Aorta (tissue), 5 donors: ENCODE results near the gene DEFB127. TPM values are rescaled to one million over a fixed set of nuclear protein-coding genes. Genes with fewer than 3 reads are reported as not detected.
"Not testable (repeated sequence)": the region's sequence is repeated elsewhere in the genome, so short reads cannot be mapped to it uniquely, and the experiment has no call there.

ENCODE experiments used
- ATAC-seq: fragments of 200-7000 bp; cut with Tn5 transposase; one replicate; pipeline ENCODE4 v1.9.1; 2022; ENCODE audit warnings: moderate library complexity; ENCODE audit not compliant: low FRiP score
- DNase-seq, 2 donors: peaks; one replicate each; pipeline ENCODE4 v3.0.0-alpha.2; 2020
- H3K27ac ChIP-seq, 2 donors: one replicate each; pipeline ENCODE4 v1.5.1; 2013; ENCODE audit warnings: low read length in 2 of 2, mild to moderate bottlenecking in 2 of 2, moderate library complexity in 2 of 2, control low read depth in 1 of 2, inconsistent platforms in 1 of 2, low read depth in 1 of 2
- H3K27me3 ChIP-seq, 2 donors: one replicate each; pipeline ENCODE4 v1.6.1; 2013; ENCODE audit warnings: control low read depth in 1 of 2, low read length in 1 of 2, mild to moderate bottlenecking in 1 of 2, moderate library complexity in 1 of 2; ENCODE audit not compliant: insufficient read depth in 2 of 2, control insufficient read depth in 1 of 2
- H3K36me3 ChIP-seq, 2 donors: one replicate each; pipeline ENCODE4 v1.6.1; 2013; ENCODE audit warnings: control low read depth in 1 of 2, low read length in 1 of 2, mild to moderate bottlenecking in 1 of 2; ENCODE audit not compliant: insufficient read depth in 2 of 2, control insufficient read depth in 1 of 2
- H3K4me1 ChIP-seq, 2 donors: one replicate each; pipeline ENCODE4 v1.6.1; 2013; ENCODE audit warnings: low read length in 2 of 2, control low read depth in 1 of 2, mild to moderate bottlenecking in 1 of 2, moderate library complexity in 1 of 2; ENCODE audit not compliant: insufficient read depth in 2 of 2, control insufficient read depth in 1 of 2
- H3K4me3 ChIP-seq, 2 donors: one replicate each; pipeline ENCODE4 v1.5.1; 2013; ENCODE audit warnings: low read length in 2 of 2, control low read depth in 1 of 2, mild to moderate bottlenecking in 1 of 2
- H3K9me3 ChIP-seq: one replicate; pipeline ENCODE4 v1.6.1; 2013; ENCODE audit warnings: mild to moderate bottlenecking, low read length; ENCODE audit not compliant: control insufficient read depth
- WGBS, 2 donors: extraction: QIAGEN DNeasy Blood & Tissue Kit; methylation state at CpG; one replicate each; pipeline ENCODE4 v1.1.7; 2013; 5-methylcytosine and 5-hydroxymethylcytosine counted together
- intact Hi-C, 2 donors: fragments of 100-400 bp; cut with DNase I; formaldehyde crosslinking; loops; one replicate each; pipeline versions ENCODE4 v1.14.2 to v1.15.0; 2022
- long read RNA-seq, 2 donors: library from polyadenylated mRNA; unstranded; transcript quantifications; one replicate each; pipeline ENCODE4 v2.0.0, GENCODE V29; 2020 to 2021
- polyA plus RNA-seq, 2 donors: library from polyadenylated mRNA; stranded (reverse); fragments of 200-250 nt; gene quantifications; one replicate each; pipeline ENCODE4 v1.2.3, GENCODE V29; 2013
- total RNA-seq, 2 donors: library from RNA; stranded (reverse); fragmentation: NEBNext Ultra II Directional; extraction: Animal tissue kit (Norgen Biotek cat#: 25700); gene quantifications; one replicate each; pipeline ENCODE4 v1.2.1, GENCODE V29; 2021
- donor health status: healthy with polysubstance abuse.
- donor health status: Bipolar disorder and iron deficiency.
- donor health status: DM: no; HTN: no; CAD: no.
- donor health status: DM: no; HTN: no; CAD: no.
- donor health status: DM: yes; HTN: yes; CAD: no.

Gene DEFB127
- not detected for total RNA-seq
- not detected for polyA plus RNA-seq
- long read RNA-seq, donor 1 = 0 reads
- long read RNA-seq, donor 2 = 0 reads

- WGBS, 2 donors = 88 to 93% methylated on average over 5 of the region's 5 CpGs
These were observed at the start of gene DEFB127 for GRCh38 chr20:157154-157553. DEFB127 (plus strand) TSS chr20:157454; CDS start chr20:157545, 91 bp downstream.

GRCh38 chr20:112396-112795, 44.9 kb upstream of the DEFB127 start:
- peaks cover 2% of the 10 kb centered on the region for H3K9me3 ChIP-seq
- H3K4me3 ChIP-seq = no peak overlapping the region
- DNase-seq = no peak
- H3K27me3 ChIP-seq = no peaks in the 10 kb centered on the region
- intact Hi-C loops = no loop called here
- H3K27ac ChIP-seq = no peak overlapping the region
- H3K4me1 ChIP-seq = no peaks in the 10 kb centered on the region
- ATAC-seq = no peak
- no peaks in the 10 kb centered on the region for H3K36me3 ChIP-seq

More at GRCh38 chr20:157154-157553, at the start of gene DEFB127:
- ATAC-seq = no peak
- no peak within 1 kb of the TSS for H3K4me3 ChIP-seq
- peaks cover 0 to 2% of the 10 kb centered on the region in 2 donors for H3K27me3 ChIP-seq
- intact Hi-C loops = no loop called here
- no peaks in the 10 kb centered on the region for H3K4me1 ChIP-seq
- H3K27ac ChIP-seq = no peak within 1 kb of the TSS
- no peaks in the 10 kb centered on the region for H3K36me3 ChIP-seq
- H3K9me3 ChIP-seq = no peaks in the 10 kb centered on the region
- DNase-seq = no peak

GRCh38 chr20:117518-117917, 39.7 kb upstream of the DEFB127 start:
- peaks cover 2% of the 10 kb centered on the region for H3K9me3 ChIP-seq
- ATAC-seq (no peak), DNase-seq (no peak)
- H3K4me1 ChIP-seq = no peaks in the 10 kb centered on the region
- H3K27me3 ChIP-seq = no peaks in the 10 kb centered on the region
- no peak overlapping the region for H3K27ac ChIP-seq
- intact Hi-C loops = no loop called here
- no peaks in the 10 kb centered on the region for H3K36me3 ChIP-seq
- no peak overlapping the region for H3K4me3 ChIP-seq

- H3K27me3 ChIP-seq, H3K36me3 ChIP-seq, H3K9me3 ChIP-seq, intact Hi-C loops, H3K4me1 ChIP-seq, ATAC-seq, DNase-seq, H3K27ac ChIP-seq, H3K4me3 ChIP-seq: not testable (repeated sequence)
- 84 to 87% methylated on average over 25 to 28 of the region's 28 CpGs for WGBS, 2 donors
These were observed 27.4 kb upstream of the DEFB127 start for GRCh38 chr20:129786-130323.

GRCh38 chr20:137668-138490, 19.4 kb upstream of the DEFB127 start:
- Histone ChIP-seq H3K27ac (no peak overlapping the region), H3K36me3 (no peaks in the 10 kb centered on the region), H3K9me3 (no peaks in the 10 kb centered on the region), H3K27me3 (no peaks in the 10 kb centered on the region), H3K4me1 (no peaks in the 10 kb centered on the region), H3K4me3 (no peak overlapping the region)
- WGBS, 2 donors = 79 to 82% methylated on average over 11 of the region's 11 CpGs
- intact Hi-C loops = no loop called here
- no peak for ATAC-seq
- DNase-seq = no peak

- Histone ChIP-seq H3K27me3 (no peaks in the 10 kb centered on the region), H3K4me1 (no peaks in the 10 kb centered on the region), H3K4me3 (no peak within 1 kb of the TSS), H3K27ac (no peak within 1 kb of the TSS), H3K9me3 (no peaks in the 10 kb centered on the region), H3K36me3 (no peaks in the 10 kb centered on the region)
- DNase-seq (no peak), ATAC-seq (no peak)
- 36 to 57% methylated on average over 1 of the region's 1 CpG for WGBS, 2 donors
- intact Hi-C loops = no loop called here
These were observed 15.0 kb upstream of the DEFB127 start, which contains the start of gene DEFB126 for GRCh38 chr20:142290-142689. DEFB126 (plus strand) TSS chr20:142590; CDS start chr20:142629, 39 bp downstream.

- WGBS, 2 donors = 45 to 53% methylated on average over 2 of the region's 2 CpGs
- H3K27ac ChIP-seq = no peak overlapping the region
These were observed 11.4 kb upstream of the DEFB127 start for GRCh38 chr20:145877-146276.

GRCh38 chr20:152131-152530, 5.1 kb upstream of the DEFB127 start:
- DNase-seq (no peak), ATAC-seq (no peak)
- Histone ChIP-seq H3K4me1 (no peaks in the 10 kb centered on the region), H3K9me3 (peaks cover 1% of the 10 kb centered on the region), H3K27ac (no peak overlapping the region), H3K27me3 (no peaks in the 10 kb centered on the region), H3K4me3 (no peak overlapping the region), H3K36me3 (no peaks in the 10 kb centered on the region)
- intact Hi-C loops = no loop called here
- WGBS, 2 donors = 79 to 92% methylated on average over 1 of the region's 1 CpG

More at GRCh38 chr20:145877-146276, 11.4 kb upstream of the DEFB127 start:
- ATAC-seq = no peak
- H3K4me1 ChIP-seq = no peaks in the 10 kb centered on the region
- peaks cover 1% of the 10 kb centered on the region for H3K9me3 ChIP-seq
- DNase-seq = no peak
- intact Hi-C loops = no loop called here
- H3K36me3 ChIP-seq = no peaks in the 10 kb centered on the region
- H3K4me3 ChIP-seq = no peak overlapping the region
- H3K27me3 ChIP-seq = no peaks in the 10 kb centered on the region

GRCh38 chr20:164618-165017, 7.4 kb downstream of the DEFB127 start:
- Histone ChIP-seq H3K36me3 (no peaks in the 10 kb centered on the region), H3K9me3 (no peaks in the 10 kb centered on the region), H3K4me3 (no peak overlapping the region), H3K4me1 (no peaks in the 10 kb centered on the region), H3K27ac (no peak overlapping the region), H3K27me3 (no peaks in the 10 kb centered on the region)
- DNase-seq = no peak
- WGBS, 2 donors = 45 to 46% methylated on average over 3 of the region's 3 CpGs
- intact Hi-C loops = no loop called here
- ATAC-seq = no peak
